Fibroblast of the aortic adventitia (primary cell): ENCODE data around the gene SPATC1L. TPM values are rescaled to one million over a fixed set of nuclear protein-coding genes. Genes with fewer than 3 reads are reported as not detected.

Experiments used
- DNase-seq: peaks from one replicate; pipeline ENCODE4 v3.0.0-alpha.2; 2010; ENCODE audit warnings: low read depth
- H3K4me3 ChIP-seq: 2 replicates; pipeline ENCODE4 v1.5.1; 2011; ENCODE audit warnings: low read depth, mild to moderate bottlenecking, control low read depth, low read length, moderate library complexity
- total RNA-seq: library from RNA; depleted of rRNA; stranded (reverse); fragments of >200 nt; gene quantifications from 2 replicates; pipeline ENCODE4 v1.2.3, GENCODE V29; 2012; ENCODE audit warnings: low replicate concordance
- TF ChIP-seq, protein P1 (sequence below): IDR thresholded peaks from 2 replicates; pipeline ENCODE4 v1.5.1; 2011; ENCODE audit warnings: mild to moderate bottlenecking, low read length, control low read depth, inconsistent platforms; ENCODE audit not compliant: insufficient read depth

SPATC1L gene
- total RNA-seq, 1 donor = 9.4 TPM

DNA sequence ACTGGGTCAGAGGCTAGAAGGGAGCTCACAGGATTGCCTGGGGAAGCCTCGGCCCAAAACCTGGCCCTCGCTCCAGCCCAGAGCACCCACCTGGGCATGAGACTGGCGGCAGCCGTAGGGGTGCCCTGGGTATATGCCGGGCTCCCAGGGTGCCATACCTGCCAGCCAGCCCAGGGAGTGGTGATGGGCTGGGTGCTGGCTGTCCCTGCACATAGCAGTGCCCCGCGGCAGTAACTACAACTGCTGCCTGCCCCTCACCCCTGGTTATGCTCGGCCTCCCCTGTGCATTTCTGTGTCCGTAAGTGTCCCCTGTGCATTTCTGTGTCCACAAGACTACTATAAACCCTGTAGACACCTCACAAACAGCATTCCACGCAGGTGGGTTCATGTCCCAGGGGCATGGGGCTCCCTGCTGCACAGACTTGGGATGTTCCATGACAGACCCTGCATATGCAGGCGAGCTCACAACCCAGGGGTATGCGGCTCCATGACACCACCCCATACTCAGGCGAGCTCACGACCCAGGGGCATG, 5.8 kb upstream of the SPATC1L start:
- H3K4me3 ChIP-seq = no peak overlapping the region
- no peak for DNase-seq
- TF ChIP-seq, protein P1, sequence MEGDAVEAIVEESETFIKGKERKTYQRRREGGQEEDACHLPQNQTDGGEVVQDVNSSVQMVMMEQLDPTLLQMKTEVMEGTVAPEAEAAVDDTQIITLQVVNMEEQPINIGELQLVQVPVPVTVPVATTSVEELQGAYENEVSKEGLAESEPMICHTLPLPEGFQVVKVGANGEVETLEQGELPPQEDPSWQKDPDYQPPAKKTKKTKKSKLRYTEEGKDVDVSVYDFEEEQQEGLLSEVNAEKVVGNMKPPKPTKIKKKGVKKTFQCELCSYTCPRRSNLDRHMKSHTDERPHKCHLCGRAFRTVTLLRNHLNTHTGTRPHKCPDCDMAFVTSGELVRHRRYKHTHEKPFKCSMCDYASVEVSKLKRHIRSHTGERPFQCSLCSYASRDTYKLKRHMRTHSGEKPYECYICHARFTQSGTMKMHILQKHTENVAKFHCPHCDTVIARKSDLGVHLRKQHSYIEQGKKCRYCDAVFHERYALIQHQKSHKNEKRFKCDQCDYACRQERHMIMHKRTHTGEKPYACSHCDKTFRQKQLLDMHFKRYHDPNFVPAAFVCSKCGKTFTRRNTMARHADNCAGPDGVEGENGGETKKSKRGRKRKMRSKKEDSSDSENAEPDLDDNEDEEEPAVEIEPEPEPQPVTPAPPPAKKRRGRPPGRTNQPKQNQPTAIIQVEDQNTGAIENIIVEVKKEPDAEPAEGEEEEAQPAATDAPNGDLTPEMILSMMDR = no peak

DNA sequence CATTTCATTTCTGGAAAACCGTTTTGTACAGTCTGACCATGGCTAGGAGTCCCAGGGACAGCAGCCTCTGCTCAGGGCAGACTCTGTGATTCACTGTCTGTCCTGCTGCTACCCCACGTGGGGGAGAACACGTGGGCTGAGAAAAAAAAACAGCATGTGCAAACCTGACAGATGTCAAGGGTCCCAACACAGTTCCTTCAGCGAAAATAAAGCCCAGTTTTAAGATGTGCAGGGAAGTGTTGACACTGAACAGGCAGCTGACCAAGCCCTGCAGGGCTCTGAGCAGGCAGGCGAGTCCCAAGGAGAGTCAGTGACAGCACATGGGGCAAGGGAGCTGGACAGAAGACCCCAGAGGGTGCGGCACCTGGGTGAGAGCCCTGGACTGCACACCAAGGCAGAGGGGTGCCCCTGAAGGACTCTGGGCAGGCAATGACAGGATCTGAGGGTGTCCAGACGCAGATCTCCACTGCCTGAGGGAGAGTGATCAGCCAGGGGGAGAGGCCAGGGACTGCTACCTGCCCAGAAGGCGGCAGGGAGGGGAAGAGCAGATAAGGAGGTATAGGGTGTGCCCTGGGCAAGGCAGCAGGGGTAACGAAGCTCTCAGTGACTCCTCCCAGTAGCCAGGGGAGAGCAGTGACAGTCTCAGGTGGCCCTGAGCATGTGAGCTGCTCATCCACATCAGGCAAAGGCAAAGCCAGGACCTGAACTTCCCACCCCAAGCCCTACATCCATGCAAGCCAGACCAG, 5.1 kb upstream of the SPATC1L start:
- TF ChIP-seq, protein P1 = no peak
- H3K4me3 ChIP-seq = no peak overlapping the region
- peak; percentile 13 for DNase-seq

DNA sequence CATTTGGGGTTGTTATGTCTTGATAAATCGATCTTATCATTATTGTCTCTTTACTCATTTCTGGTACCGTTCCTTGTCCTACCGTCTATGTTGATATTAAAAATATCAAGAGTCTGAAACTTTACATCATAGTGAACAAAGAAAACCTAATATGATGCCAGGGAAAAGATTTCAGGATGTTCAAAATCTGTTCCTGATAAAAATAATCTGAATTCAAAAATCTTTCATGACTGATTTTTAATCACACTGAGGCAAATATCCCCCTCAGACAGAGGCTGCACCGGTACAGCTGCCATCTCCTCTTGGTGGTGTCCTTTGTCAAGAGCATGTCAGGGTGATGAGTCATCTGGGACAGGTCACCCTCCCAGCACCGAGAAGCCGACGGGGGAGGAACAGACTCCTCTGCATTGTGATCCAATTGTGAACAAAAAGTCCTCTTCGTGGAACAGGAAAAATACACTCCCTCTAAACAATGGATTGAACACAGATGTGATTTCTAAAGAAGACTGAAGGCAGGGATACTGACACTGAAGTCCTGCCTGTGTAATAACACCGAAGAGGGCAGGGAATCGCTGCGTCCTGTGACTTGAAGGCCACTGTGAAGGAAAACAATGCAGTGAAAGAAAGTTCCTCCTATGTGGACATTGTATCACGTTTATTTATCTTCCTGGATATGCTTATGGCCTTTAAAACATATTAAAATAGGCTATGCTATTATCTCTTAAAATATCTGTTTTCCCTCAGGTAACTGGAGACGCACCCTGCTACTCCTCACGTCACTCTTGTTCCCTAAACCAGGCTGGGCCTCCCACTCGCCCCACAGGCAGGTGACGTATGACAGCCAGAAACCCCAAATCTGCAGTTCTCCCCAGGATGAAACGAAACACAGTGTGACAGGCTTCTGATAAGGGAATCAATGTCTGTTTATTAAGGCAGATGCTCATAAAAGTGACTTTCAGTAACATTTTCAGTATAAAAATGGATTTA, 4.3 kb upstream of the SPATC1L start:
- H3K4me3 ChIP-seq = no peak overlapping the region
- peak; percentile 45 for DNase-seq
- TF ChIP-seq, protein P1 = no peak

DNA sequence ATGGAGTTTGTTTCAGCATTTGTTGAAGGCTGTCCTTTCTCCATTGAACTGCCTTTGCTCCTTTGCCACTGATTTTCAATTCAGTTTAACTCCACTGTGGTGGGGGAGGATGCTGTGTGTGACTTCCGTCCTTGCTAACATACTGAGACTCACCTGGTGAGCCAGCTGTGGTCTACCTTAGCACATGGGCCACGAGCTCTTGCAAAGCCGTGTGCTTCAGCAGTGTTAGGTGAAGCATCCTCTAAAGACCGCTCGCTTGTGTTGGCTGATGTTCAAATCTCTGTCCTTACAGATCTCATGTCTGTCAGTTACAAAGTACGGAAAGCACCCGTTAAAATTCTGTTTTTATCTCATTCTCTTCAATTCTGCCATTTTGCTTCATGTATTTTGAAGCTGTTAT, 3.6 kb upstream of the SPATC1L start:
- DNase-seq = no peak
- H3K4me3 ChIP-seq = no peak overlapping the region
- TF ChIP-seq, protein P1 = no peak

DNA sequence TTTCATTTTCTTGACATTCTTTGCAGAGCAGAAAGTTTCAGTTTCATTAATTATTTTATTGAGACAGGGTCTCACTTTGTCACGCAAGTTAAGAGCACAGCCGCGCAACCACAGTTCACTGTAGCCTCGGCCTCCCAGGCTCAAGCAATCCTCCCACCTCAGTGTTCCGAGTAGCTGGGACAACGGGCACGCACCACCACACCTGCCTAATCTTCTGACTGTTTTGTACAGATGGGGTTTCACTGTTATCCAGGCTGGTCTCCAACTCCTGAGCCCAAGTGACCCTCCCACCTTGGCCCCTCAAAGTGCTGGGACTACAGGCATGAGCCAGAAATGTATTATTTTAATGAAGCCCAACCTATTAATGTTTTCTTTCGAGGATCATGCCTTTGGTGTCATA, 3.0 kb upstream of the SPATC1L start:
- H3K4me3 ChIP-seq = no peak overlapping the region
- DNase-seq = no peak
- TF ChIP-seq, protein P1 = no peak

GRCh38 chr21:46185716-46186115, 1.5 kb upstream of the SPATC1L start:
- H3K4me3 ChIP-seq = no peak overlapping the region
- no peak for DNase-seq
- TF ChIP-seq, protein P1 = no peak
